Cortex of kidney (tissue), 1 donor: ENCODE data around the gene PTCD3.

ENCODE experiments used
- DNase-seq: peaks from one replicate; lab custom pipeline; 2025; lab: John Stamatoyannopoulos, UW

PTCD3 gene

DNA sequence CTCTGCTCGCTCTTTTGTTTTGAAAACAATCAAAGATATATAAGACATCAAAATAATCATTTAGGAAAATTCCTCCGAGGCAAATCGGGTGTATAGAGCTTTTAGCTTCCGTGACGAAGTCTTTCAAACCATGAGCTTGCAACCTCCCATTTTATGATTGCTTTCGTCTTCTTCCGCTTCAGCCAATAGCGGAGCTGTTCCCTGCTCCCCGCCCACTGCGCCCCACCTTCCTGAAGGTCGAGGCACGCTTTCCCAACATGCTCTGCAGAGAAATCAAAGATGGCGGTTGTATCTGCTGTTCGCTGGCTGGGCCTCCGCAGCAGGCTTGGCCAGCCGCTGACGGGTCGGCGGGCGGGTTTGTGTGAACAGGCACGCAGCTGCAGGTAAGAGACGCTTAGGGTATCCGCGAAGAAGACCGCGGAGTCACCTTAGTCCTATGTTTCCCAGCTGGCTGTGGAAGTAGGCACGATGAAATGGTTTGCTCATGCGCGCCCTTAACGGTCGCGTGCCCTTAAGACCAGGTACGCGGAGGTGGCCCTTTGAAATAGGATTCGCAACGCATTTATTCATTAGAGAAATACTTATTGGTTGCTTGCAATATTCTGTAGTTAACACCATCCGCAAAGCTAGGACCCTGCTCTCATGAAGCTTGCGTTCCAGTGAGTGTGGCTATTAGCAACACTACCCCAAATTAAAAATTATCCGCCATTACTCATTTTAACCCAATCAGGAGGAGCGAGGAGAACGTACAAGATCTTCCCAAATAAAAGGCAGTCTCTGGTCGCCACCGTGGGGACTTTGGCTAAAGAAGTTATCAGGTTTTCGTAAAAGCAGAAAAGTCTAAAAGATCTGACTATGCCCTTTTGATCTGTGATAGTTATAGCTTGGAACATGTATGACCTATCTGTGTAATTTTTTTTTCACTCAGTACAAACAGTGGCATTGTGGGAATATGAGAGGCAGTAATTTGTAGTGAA, at the start of gene PTCD3:
TSS of gene PTCD3 (plus strand) at position 267 of the 977 bp plus-strand sequence. CDS start at position 280, 13 bp downstream.
- DNase-seq = peak; percentile 35

DNA sequence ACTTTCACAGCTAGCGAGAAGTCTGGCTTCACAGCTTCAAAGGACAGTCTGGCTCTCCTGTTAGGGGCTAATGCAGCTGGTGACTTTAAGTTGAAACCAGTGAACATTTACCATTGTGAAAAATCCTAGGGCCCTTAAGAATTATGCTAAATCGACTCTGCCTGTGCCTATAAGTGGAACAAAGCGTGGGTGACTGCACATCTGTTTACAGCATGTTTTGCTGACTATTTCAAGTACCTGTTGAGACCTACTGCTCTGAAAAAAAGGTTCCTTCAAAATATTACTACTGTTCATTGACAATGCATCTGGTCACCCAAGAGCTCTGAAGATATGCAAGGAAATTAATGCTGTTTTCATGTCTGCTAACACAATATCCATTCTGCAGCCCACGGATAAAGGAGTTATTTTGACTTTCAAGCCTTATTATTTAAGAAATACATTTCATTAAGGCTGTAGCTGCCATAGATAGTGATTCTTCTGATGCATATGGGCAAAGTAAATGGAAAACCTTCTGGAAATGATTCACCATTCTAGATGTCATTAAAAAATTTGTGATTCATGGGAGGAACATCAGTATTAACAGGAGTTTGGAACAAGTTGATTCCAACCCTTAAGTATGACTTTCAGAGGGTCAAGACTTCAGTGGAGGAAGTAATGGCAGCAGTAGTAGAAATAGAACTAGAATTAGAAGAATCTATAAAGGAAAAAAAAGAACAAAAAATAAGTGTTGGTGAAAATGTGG, 49.3 kb upstream of the PTCD3 start:
- no peak for DNase-seq

DNA sequence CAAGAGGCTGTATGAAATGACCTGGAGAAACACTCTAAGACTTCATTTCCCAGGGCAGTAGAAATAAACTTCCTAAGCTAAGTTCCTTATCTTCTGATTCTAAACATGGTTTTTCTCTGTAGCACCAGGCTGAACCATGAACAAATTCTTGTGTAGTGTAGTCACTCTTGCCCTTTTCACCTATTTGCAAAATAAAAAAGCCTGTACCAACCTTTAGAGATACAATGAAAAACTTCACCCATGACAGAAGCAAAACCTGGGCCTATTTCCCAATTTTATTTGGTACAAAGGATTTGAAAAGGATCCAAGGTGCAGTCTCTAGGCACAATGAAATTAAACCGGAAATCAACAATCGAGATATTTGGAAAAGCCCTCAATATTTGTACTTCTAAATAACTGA, 44.0 kb upstream of the PTCD3 start:
- no peak for DNase-seq

DNA sequence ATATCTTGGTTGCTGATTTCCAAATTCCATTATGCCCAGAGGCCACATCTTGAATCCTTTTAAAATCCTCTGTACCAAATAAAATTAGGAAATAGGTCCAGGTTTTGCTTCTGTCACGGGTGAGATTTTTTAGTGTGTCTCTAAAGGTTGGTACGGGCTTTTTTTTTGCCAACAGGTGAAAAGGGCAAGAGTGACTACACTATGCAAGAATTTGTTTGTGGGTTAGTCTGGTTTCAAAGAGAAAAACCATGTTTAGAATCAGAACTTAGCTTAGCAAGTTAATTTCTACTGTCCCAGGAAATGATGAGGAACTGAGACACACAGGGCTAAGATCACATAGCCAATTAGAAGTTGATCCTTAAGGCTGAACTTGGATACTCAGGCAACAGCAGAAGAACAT, 42.0 kb upstream of the PTCD3 start:
- no peak for DNase-seq

DNA sequence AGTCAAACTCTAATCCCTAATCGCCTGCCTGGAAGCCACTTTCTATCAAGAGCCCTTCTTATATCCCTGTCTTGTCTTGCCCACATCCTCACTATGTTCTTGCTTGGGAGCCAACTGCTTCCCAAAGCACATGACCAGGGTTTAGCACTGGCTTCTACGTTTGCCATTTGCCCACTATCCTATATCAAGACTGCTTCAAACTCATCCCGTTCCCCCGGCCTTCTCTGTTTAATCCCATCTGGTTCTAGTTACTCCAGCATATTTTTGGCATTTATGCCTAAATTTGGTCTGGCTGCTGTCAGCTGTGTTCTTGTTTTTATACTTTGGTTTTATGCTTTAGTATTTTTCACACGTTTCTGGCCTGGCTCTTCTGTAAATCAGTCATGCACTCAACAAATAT, 40.5 kb upstream of the PTCD3 start:
- DNase-seq = no peak

DNA sequence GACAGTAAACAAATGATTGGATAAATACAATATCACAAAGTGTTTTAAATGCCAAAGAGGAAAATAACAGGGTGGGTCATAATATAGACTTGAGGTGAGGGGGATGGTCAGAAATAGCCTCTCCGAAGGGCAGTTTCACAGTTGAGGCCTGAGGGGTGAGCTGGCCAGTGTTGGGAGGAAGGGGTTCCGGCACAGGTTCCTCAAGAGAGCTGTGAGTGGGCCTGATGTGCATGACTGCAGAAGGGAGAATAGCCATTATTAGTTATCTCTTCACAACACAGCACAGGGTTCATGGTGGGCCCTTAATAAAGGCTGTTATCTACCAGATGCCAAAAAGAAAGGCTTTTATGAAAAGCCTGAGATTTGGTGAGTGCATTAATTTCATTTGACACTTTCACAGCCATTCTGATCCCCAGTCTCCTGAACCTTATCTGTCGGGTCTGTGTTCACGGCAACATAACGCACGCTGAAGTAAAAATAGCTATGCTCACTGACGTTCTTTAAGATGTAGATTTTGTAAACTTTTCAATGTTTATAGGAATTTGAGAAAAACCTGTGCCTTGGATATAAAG, 39.9 kb upstream of the PTCD3 start:
- no peak for DNase-seq

DNA sequence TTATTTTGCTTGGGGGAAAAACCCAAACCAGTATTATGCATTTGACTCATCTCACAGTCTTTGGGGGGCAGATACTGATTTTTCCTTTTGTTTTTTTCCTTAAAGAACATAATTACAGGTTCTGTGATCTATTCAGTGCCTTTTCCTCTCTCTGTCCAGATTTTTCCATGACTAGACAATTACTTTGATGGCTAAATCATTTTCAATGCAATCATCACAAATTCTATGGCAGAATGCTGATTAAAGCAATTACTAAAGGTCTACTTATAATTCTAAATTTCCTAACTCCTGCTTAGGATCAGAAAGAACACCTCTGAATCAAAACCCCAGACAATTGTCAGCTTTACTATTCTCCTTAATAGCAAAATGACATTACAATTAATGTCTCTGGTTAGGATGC, 39.1 kb upstream of the PTCD3 start:
- no peak for DNase-seq

DNA sequence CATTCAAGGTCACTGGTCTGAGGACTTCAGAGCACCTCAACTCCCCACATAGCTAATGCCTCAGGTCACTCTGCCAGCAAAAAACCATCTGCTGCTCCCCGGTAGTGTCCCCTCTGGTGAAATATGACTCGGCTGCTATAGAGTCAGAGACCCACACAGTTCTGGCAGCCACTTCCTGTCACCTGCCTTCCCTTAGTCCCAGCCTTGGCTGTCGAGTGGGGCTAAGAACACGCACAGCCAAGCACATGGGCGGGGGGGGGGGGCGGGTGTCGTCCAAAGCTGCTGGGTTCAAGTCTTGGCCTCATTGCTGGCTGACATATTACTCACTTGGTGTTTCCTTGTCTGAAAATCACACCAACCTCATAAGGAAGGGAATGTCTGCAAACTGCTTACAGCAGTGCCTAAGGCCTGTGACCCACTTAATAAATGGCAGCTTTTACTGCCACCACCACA, 37.9 kb upstream of the PTCD3 start:
- no peak for DNase-seq

DNA sequence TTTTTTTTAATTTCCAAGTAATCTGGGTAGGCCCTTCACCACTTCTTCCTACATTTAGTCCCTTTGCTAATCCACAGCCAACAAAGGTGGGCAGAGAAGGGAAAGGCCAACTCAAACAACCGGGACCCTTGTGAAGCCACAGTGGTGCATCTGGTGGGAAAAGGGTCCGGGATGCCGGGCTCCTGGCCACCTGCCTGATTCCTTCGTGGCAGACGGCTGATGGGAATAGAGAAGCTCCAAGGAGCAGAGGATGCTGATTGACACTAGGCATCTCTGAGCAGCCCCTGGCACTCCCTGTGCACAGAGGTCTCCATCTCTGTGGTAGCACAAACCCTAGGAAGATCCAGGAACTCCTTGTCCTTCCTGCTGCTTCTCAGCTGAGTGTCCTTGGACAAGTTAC, 37.4 kb upstream of the PTCD3 start:
- no peak for DNase-seq

DNA sequence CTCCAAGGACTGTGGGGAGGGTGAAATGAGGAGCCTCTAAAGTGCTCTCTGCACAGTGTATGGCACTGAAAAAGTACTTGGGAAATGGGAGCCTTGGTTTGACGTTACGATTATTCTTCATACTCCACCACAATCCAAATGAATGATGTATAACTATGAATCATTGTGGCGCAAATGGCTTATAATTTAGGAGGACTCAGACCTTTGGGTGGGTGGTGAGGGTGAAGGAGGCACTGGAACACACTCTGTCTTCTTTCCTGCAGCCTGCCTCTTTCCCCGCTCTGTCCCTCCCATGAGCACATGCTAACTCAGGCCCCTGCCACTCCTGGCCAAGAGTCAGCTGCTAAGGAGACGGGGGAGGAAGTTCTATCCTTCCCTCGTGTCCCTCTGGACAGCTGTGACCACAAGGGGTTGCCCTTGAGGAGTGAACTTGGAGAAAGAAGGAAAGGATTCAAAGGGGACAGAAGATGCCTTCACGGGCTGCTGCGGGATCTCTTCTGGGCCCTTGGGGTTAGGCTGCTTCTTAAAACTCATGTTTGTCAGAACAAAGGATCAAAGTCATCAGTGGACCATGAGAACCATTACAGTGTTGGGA, 36.8 kb upstream of the PTCD3 start:
- no peak for DNase-seq

DNA sequence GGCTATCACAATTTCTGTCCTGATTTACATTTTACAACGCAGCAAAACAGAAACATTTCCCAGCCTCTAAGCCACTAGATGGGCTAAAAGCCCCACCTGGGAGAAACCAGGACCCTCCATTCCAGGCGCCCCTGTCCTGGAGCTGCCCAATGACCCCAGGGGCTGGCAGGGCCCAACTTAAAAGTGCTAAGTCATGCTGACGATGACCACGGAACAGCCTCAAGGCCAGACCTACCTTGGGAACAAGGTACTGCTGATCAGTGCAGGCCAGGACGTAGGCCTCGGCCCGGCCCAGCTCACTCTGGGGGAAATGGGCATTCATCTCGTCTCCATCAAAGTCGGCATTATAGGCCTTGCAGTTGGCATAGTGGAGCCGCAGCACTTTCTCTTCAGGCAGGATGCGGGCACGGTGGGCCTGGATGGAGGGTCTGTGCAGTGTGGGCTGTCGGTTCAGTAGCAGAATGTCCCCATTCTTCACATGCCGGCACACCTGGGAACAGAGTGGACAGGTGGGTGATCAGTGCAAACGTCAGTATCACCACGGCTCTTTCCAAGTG, 36.2 kb upstream of the PTCD3 start:
- DNase-seq = no peak

DNA sequence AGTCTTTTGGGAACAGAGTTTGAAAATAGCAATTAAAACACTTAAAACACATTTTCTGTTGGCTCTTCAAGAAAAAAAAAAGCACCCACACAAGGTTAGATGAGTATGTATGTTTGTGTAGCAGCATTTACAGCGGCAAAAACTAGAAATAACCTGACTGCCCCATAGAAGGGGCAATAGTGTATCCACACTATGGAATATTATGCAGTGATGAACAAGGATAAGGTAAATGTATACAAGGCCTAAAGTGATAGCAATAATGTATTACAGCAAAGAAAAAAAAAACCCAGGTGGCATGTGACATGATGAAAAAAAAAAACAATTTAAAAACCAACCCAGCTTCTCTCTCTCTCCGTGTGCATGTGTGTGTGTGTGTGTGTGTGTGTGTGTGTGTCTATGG, 35.2 kb upstream of the PTCD3 start:
- DNase-seq = no peak

DNA sequence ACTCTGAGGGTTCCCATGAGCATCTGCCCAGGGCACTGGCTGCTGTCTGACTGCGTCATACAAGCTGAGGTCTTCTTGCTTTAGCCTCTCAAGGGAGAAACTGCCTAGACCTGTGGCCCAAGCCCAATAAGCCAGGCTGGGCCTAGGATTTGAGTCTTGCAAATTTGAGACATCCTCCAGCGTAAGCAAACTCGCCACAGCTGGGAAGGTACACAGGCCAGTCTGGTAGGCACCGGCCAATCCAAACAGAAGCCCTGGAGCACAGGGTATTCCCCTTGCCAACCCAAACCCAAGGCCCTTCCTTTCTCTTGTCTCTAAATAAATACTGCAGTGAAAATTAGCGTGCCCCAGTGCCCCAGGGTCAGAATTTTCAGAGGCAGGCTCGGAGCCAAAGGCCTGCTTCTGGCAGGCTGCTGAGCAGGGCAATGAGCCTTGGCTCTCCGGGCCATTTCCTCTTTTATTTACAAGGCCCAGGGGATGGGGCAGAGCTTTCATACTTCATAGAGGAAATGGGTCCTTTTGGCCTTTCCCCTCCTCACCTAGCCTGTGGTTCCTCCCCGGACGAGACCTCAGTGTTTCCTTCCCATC, 33.7 kb upstream of the PTCD3 start:
- no peak for DNase-seq

DNA sequence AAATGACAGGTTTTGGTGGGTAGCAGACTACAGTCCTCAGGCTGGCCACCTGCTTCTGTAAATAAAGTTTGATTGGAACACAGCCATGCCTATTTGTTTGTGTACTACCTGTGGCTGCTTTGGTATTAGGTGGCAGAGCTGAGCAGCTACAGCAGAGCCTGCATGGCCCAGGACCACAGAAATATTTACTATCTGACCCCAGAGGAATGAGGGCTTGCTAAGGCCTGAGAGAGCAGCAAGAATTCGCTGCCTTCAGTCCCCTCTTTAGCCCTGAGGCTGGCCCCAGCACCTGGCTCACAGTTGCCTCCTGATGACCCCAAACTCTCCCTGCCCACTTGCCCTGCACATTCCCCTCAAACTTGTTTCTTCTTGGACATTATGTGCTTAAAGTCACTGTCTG, 32.8 kb upstream of the PTCD3 start:
- no peak for DNase-seq

DNA sequence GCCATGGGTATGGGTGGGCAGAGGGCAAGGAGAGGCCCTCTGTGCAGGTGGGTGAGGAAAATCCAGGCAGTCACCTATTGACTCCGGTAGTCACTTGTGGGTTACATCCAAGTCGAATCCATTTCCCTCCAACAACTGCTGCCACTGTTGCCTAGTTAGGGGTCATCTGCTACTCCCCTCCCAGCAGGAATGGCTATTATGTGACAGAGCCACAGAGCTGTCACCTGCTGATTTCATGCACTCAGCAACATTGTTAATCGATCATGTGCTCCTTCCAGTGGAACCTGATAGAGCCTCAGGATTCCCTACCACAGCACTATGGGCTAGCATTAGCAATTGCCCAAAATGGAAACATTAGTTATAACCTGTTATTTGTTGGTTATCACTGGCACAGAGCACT, 31.8 kb upstream of the PTCD3 start:
- no peak for DNase-seq

DNA sequence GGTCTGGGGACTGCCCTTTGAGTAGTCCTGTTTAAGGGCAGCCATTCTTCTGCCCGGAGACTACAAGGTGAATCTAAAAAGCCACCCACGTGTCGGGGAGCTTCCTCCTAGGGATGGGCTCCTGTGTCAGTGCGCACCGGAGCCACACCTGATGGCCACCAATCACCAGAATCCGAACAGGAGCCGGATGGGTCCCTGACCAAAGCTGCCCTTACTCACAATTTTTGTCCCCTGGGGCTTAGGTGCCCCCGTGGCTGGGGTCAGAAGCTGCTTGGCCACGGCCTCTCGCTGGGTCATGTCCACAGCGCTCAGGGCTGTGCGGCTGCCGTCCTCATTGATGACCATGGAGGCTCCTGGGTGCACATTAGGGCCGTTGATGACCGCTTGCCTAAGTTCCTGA, 31.2 kb upstream of the PTCD3 start:
- DNase-seq = no peak

DNA sequence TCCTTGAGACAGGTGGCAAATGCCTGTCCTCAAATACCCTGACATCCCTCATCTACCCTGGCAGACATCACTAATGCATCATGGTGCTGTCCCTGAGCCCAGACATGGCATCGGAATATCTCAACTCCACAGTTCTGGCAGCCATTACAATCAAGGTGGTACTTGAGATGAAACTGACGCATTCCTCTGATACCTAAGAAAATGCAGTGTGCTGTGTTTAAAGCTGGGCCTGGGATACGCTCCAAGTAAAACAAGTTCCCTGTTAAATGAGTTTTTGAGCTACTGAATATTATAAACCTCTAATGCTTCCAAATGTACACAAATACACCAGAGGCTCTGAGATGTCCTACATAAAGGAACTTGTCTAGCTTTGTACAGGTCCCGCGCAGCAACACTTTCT, 30.1 kb upstream of the PTCD3 start:
- DNase-seq = no peak

DNA sequence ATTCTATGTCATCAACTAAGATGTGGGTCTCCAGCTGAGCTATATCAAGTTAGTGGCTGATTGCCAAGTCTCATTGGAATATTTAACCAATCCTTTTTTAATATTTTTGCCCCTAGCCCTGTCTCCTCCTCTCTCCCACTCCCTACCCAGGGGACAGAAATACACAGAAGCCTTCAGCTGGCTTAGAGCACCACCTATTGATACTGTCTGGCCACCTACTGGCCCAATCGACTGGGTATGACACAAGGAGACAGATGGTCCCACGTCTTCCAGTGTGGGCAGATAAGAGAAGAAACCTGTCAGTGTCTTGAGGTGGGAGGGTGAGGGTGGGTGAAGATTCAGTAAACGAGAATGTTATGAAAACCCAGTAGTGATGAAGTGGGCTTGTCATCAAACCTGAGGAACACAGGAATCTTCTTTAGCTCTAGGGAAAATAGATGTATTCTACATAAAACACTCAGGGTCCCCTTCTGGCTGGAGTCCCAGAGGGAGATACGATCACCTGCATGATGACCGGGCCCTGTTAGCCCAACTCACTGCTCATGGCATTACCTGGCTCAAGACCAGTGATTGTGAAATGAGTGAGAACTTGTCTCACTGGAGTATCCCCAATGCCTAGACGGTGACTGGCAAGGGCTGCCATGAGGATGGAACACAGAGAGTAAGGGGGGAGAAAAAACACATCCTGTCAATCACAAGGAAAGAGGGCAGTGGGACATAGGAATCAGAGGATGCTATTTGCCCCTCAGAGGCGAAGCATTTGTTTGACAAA, 27.1 kb upstream of the PTCD3 start:
- DNase-seq = no peak

DNA sequence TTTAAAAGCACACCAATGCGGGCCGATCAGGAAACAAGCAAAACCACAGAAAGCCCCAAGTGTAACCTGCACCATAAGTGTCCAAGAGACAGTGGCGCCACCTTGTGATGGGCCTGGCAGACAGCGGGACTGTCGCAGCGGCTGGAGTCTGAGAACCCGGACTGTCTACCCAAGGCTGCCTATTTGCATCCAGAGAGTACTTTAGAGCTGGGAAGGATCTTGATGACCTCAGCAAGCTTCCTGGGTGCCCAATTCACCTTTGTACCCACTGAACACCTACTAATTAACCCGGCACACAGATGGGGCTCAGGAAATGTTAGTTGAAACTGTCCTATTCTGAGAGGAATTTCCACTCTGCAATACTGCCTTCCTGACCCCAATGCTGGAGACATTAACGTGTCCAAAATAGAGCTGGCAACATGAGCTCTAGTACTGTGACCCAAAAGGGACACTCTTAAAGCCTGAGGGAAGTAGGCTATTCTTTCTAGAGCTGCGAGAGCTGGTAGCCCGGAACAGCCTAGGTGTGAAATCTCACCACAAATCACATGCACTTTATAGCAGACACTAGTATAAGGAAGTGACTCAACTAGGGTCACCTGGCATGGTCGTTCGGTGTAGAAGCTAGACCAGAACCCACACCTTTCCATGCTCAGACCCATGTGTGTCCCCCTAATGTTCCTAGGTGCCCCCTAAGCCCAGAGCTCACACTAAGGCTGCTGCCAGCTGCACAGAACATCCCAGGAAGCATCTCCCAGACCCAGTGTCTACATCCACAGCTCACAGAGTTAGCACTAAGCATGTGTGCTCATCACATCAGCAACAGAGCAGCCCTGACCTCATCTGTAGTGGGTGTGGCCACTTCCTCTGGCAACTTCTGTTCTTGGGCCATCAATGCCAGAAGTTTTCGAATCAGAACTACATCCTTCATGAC, 25.8 kb upstream of the PTCD3 start:
- DNase-seq = no peak

DNA sequence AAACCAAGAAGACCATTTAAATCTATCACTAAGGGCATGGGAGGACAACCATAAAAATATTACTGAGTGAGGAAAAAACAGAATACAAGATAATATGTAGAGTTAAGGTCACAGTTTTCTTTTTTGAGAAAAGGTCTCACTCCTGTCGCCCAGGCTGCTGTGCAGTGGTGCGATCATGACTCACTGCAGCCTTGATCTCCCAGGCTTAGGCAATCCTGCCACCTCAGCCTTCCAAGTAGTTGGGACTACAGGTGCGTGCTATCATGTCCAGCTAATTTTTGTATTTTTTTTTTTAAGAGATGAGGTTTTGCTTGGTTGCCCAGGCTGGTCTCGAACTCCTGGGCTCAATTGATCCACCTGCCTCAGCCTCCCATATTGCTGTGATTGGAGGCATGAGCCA, 24.3 kb upstream of the PTCD3 start:
- DNase-seq = no peak
